Measurements from ENCODE around the gene HLA-F.

Gene HLA-F

GRCh38 chr6:29739136-29739881 is 16.1 kb downstream of the HLA-F start:
- TF ChIP-seq ZNF19 (tag by site-specific recombination; IDR thresholded peaks at IDR 0.05; ENCODE audit: low read depth) = no peak
- no peak for TF ChIP-seq ATF2 (tag by site-specific recombination; IDR thresholded peaks at IDR 0.05; ENCODE audit: low read depth)
- TF ChIP-seq ZNF558 (tag by site-specific recombination; IDR thresholded peaks at IDR 0.05) = no peak
- no peak for TF ChIP-seq PRDM10 (tag by site-specific recombination; IDR thresholded peaks at IDR 0.05)
- no peak for TF ChIP-seq MYNN (tag by site-specific recombination; IDR thresholded peaks at IDR 0.05; ENCODE audit: borderline replicate concordance)
- TF ChIP-seq ZBTB10 (tag by site-specific recombination; IDR thresholded peaks at IDR 0.05) = no peak
- TF ChIP-seq ZNF670 (tag by site-specific recombination; IDR thresholded peaks at IDR 0.05; ENCODE audit: low read depth) = no peak
- no peak for TF ChIP-seq ZNF26 (tag by site-specific recombination; IDR thresholded peaks at IDR 0.05)
- TF ChIP-seq PRDM6 (tag by site-specific recombination; IDR thresholded peaks at IDR 0.05) = no peak
- TF ChIP-seq ZNF776 (tag by site-specific recombination; IDR thresholded peaks at IDR 0.05; ENCODE audit: borderline replicate concordance) = no peak
- no peak for TF ChIP-seq ZNF133 (tag by site-specific recombination; IDR thresholded peaks at IDR 0.05)
- TF ChIP-seq ZNF311 (tag by site-specific recombination; IDR thresholded peaks at IDR 0.05; ENCODE audit: borderline replicate concordance) = no peak
- no peak for TF ChIP-seq BCL11A (tag by site-specific recombination; IDR thresholded peaks at IDR 0.05; ENCODE audit: low read depth)
- Histone ChIP-seq H3K9me3 (ENCODE audit: control insufficient read depth, insufficient read depth, low read depth, low read length) (no peaks in the 10 kb centered on the region), H3K36me3 (ENCODE audit: control insufficient read depth in 2 of 2, insufficient read depth in 1 of 2, low read length in 2 of 2) (peaks cover 0 to 15% of the 10 kb centered on the region in 2 experiments; a peak in 1 of 3 replicates), H3K4me3 (ENCODE audit: low read depth, low read length) (no peak overlapping the region), H3K27ac (ENCODE audit: extremely low read depth, low read depth, low read length) (no peak overlapping the region), H3K4me1 (ENCODE audit: control insufficient read depth, insufficient read depth, low read length) (no peaks in the 10 kb centered on the region)
- ChIA-PET POLR2A (no interaction called here), CTCF (interaction anchor here (0.9 to 10.6 kb wide), 16 partner anchors 12 to 277 kb away, joined by 3 to 158 read pairs (median 10); no protein-coding TSS in a partner anchor)
